Upper lobe of right lung (tissue), 1 donor: ENCODE measurements around the gene COPZ1. TPM values are rescaled to one million over a fixed set of nuclear protein-coding genes. Genes with fewer than 3 reads are reported as not detected.

ENCODE experiments used
- ATAC-seq: fragments of 200-7000 bp; cut with Tn5 transposase; one replicate; pipeline ENCODE4 v1.9.1; 2020; ENCODE audit warnings: mild to moderate bottlenecking, moderate library complexity
- DNase-seq: peaks from one replicate; pipeline ENCODE4 v3.0.0-alpha.2; 2020
- H3K27ac ChIP-seq: fragments of 200-600 bp; one replicate; pipeline ENCODE4 v1.8.0; 2022
- H3K27me3 ChIP-seq: fragments of 200-600 bp; one replicate; pipeline ENCODE4 v1.8.0; 2022; ENCODE audit warnings: mild to moderate bottlenecking
- H3K36me3 ChIP-seq: fragments of 200-600 bp; one replicate; pipeline ENCODE4 v1.8.0; 2022
- H3K4me1 ChIP-seq: fragments of 200-600 bp; one replicate; pipeline ENCODE4 v1.8.0; 2022
- H3K4me3 ChIP-seq: fragments of 200-600 bp; one replicate; pipeline ENCODE4 v1.8.0; 2022; ENCODE audit warnings: mild to moderate bottlenecking
- H3K9me3 ChIP-seq: fragments of 200-600 bp; one replicate; pipeline ENCODE4 v1.8.0; 2022
- intact Hi-C: fragments of 100-400 bp; cut with DNase I; formaldehyde crosslinking; loops from one replicate; pipeline ENCODE4 v1.11.0; 2022
- total RNA-seq: library from RNA; stranded (reverse); fragmentation: NEBNext Ultra II Directional; extraction: Animal tissue kit (Norgen Biotek cat#: 25700); gene quantifications from one replicate; pipeline ENCODE4 v1.2.1, GENCODE V29; 2021
- TF ChIP-seq, protein P1 (sequence below): fragments of 200-600 bp; IDR thresholded peaks from one replicate; pipeline ENCODE4 v1.8.0; 2022; ENCODE audit warnings: antibody characterized with exemption
- donor health status: DM: no; HTN: yes; CAD: no; lungs with severe emphysema.

The COPZ1 gene
- total RNA-seq, 1 donor from 2014 or later: 125 TPM

DNA sequence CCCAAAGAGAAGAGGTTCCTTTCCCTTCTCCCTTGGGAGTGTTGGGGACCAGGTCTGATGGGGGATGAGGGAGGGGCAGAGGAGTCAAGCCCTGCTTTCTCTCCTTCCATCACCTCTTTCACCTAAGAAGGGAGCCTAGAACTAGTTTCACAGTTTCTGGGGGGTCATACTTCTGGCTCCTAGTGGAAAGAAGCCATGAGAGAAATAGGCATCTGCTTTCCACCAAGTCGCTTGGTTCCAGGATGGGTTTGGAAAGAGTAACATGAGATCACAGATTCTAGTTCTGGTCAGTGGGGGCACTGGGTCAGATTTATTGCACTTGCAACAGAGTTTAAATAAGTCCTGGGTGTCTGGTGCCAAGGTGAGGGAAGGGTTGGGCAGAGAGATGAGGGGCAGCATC, 70.1 kb downstream of the COPZ1 start:
- peaks cover 56% of the 10 kb centered on the region for H3K36me3 ChIP-seq
- TF ChIP-seq, protein P1, sequence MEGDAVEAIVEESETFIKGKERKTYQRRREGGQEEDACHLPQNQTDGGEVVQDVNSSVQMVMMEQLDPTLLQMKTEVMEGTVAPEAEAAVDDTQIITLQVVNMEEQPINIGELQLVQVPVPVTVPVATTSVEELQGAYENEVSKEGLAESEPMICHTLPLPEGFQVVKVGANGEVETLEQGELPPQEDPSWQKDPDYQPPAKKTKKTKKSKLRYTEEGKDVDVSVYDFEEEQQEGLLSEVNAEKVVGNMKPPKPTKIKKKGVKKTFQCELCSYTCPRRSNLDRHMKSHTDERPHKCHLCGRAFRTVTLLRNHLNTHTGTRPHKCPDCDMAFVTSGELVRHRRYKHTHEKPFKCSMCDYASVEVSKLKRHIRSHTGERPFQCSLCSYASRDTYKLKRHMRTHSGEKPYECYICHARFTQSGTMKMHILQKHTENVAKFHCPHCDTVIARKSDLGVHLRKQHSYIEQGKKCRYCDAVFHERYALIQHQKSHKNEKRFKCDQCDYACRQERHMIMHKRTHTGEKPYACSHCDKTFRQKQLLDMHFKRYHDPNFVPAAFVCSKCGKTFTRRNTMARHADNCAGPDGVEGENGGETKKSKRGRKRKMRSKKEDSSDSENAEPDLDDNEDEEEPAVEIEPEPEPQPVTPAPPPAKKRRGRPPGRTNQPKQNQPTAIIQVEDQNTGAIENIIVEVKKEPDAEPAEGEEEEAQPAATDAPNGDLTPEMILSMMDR: no peak
- H3K4me1 ChIP-seq: peaks cover 5% of the 10 kb centered on the region
- H3K9me3 ChIP-seq: no peaks in the 10 kb centered on the region
- H3K27me3 ChIP-seq: no peaks in the 10 kb centered on the region
- DNase-seq (no peak), ATAC-seq (no peak)
- no peak overlapping the region for H3K27ac ChIP-seq
- intact Hi-C loops: no loop called here
- H3K4me3 ChIP-seq: no peak overlapping the region

DNA sequence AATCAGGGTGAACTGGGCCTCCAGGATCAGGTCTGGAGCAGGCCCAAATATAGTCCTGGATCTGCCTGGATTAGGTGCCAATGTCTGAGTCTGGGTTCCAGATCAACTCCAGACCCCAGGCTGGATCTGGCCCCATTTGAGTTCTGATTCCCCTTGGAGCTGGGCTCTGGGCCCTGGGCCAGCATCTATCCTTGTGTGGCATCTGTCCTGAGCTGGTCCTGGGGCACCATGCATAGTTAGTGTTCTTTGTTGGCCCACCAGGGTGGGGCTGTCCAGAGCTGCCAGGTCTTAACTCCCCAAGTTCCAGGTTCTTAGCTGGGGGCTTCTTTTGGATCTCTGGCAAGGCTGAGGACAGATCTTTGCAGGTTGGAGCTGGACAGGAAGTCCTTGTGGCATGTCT, 70.6 kb downstream of the COPZ1 start:
- H3K4me1 ChIP-seq: peaks cover 5% of the 10 kb centered on the region
- DNase-seq (no peak), ATAC-seq (no peak)
- no peak overlapping the region for H3K27ac ChIP-seq
- peaks cover 62% of the 10 kb centered on the region for H3K36me3 ChIP-seq
- no peak overlapping the region for H3K4me3 ChIP-seq
- H3K9me3 ChIP-seq: no peaks in the 10 kb centered on the region
- TF ChIP-seq, protein P1: no peak
- intact Hi-C loops: no loop called here
- no peaks in the 10 kb centered on the region for H3K27me3 ChIP-seq

DNA sequence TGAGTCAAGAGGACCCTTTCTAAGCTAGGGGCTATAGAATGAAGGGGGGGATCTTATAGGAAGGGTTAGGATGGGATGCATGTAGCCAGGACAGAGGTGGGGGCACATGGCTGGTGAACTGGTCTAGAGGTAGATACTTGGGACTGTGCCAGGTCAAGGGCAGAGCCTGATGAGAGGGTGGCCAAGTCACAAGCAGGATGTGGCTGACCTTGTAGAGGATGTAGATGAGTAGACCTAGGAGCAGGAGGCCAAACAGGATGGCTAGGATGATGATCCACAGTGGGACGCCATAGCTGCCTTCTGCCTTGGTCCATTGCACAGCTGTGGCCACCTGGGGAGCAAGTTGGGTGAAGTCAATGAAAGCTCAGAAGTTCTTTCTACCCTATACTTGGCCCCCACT, 72.2 kb downstream of the COPZ1 start:
- TF ChIP-seq, protein P1: no peak
- DNase-seq (no peak), ATAC-seq (no peak)
- Histone ChIP-seq H3K27ac (no peak overlapping the region), H3K4me1 (no peaks in the 10 kb centered on the region), H3K27me3 (no peaks in the 10 kb centered on the region), H3K9me3 (no peaks in the 10 kb centered on the region), H3K4me3 (no peak overlapping the region), H3K36me3 (peaks cover 78% of the 10 kb centered on the region)
- intact Hi-C loops: no loop called here

DNA sequence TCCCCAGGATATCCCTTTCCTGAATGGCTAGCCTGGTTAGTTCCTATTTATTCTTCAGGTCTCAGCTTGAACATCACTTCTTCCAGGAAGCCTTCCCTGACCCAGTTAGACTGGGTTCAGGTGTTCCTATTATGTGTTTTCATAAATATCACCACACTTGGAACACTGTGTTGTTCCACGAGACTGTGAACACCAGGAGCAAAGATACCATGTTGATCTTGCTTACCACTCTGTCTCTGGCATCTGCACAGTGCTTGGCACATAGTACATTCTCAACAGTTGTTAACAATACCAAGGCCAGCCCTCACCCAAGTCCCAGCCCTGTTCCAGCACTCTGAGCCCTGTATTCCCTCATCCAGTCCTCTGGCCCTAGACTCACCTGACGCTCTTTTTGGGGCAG, 73.3 kb downstream of the COPZ1 start:
- no peaks in the 10 kb centered on the region for H3K4me1 ChIP-seq
- peaks cover 88% of the 10 kb centered on the region for H3K36me3 ChIP-seq
- H3K9me3 ChIP-seq: no peaks in the 10 kb centered on the region
- ATAC-seq (no peak), DNase-seq (no peak)
- no peak overlapping the region for H3K27ac ChIP-seq
- H3K27me3 ChIP-seq: no peaks in the 10 kb centered on the region
- H3K4me3 ChIP-seq: no peak overlapping the region
- TF ChIP-seq, protein P1: no peak
- intact Hi-C loops: loop anchor here (2.0 kb wide), 1 partner anchor 41 kb away; no protein-coding TSS in a partner anchor

DNA sequence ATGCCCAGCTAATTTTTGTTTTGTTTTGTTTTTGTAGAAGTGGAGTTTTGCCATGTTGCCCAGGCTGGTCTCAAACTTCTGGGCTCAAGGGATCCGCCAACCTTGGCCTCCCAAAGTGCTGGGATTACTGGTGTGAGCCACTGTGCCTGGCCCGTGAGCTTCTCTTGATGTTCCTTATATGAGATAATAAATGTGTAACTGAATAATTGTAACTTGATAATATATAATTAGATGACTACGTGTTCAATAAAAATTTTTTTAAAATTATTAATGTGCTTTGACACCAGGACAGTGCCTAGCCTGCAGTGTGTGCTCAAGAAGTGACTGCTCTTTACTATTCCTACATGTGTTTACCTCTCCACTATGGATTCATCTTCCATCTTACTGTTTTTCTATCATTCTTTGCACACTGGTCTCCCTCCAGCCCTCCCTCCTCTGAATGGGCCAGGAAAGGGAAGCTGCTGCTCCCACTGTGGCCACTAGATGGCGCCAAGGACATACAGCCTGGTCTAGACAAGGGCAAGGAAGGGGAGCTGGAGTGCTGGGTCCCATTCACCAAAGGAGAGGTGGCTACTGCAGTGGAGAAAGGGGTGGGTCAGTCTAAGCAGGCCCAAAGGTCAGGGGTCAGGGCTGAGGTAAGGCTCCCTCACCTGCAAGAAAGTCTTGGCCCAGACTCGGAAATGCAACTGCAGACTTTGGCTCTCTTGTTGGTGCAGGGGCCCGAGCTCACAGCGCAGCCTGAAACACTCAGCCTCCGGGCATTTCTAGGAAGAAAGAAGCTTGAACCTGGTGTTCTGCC, 74.3 kb downstream of the COPZ1 start:
- peaks cover 98% of the 10 kb centered on the region for H3K36me3 ChIP-seq
- intact Hi-C loops: loop anchor here (2.0 kb wide), 1 partner anchor 40 kb away; no protein-coding TSS in a partner anchor
- H3K4me1 ChIP-seq: no peaks in the 10 kb centered on the region
- H3K27ac ChIP-seq: no peak overlapping the region
- TF ChIP-seq, protein P1: peak; percentile 99
- no peaks in the 10 kb centered on the region for H3K9me3 ChIP-seq
- H3K27me3 ChIP-seq: no peaks in the 10 kb centered on the region
- DNase-seq (peak; percentile 89), ATAC-seq (peak; percentile 94)
- H3K4me3 ChIP-seq: no peak overlapping the region
